ENCODE measurements around the gene CC2D2B. TPM values are rescaled to one million over a fixed set of nuclear protein-coding genes. Genes with fewer than 3 reads are reported as not detected.
"Not testable (repeated sequence)": the region's sequence is repeated elsewhere in the genome, so short reads cannot be mapped to it uniquely, and the experiment has no call there.

The CC2D2B gene
- total RNA-seq, 1 donor from 2014 or later = 0.18 TPM

GRCh38 chr10:95906677-95907455, 909 bp upstream of the CC2D2B start:
- H3K9ac ChIP-seq (ENCODE audit: low read length) = peak overlapping the region; percentile 81
- H3K36me3 Mint-ChIP-seq (ENCODE audit: low read depth, unreplicated experiment) = peaks cover 2% of the 10 kb centered on the region
- peak overlapping the region; percentile 99 for H2AFZ ChIP-seq (ENCODE audit: low read depth, low read length)
- H3K4me1 ChIP-seq (ENCODE audit: insufficient read depth, low read length) = peaks cover 4% of the 10 kb centered on the region
- FAIRE-seq = peak; percentile 5
- H3K9me3 Mint-ChIP-seq (ENCODE audit: unreplicated experiment) = no peaks in the 10 kb centered on the region
- no peaks in the 10 kb centered on the region for H3K27me3 ChIP-seq (ENCODE audit: insufficient read depth, low read length)
- H3K36me3 ChIP-seq (ENCODE audit: insufficient read depth, low read length) = no peaks in the 10 kb centered on the region
- DNase-seq (ENCODE audit: low read depth) = peak; percentile 58
- peak overlapping the region; percentile 91 for H3K4me3 ChIP-seq (ENCODE audit: insufficient read depth, low read depth, low read length)
- peak overlapping the region; percentile 60 for H3K27ac ChIP-seq (ENCODE audit: low read depth, low read length)
- H3K9me3 ChIP-seq (ENCODE audit: insufficient read depth, low read depth, low read length) = no peaks in the 10 kb centered on the region
- H3K4me2 ChIP-seq (ENCODE audit: low read length) = peak overlapping the region; percentile 92
- no peaks in the 10 kb centered on the region for H3K27me3 Mint-ChIP-seq (ENCODE audit: low read depth, unreplicated experiment)
- peaks cover 4% of the 10 kb centered on the region for H3K4me1 Mint-ChIP-seq (ENCODE audit: low read depth, unreplicated experiment)
- TF ChIP-seq CTCF (IDR thresholded peaks at IDR 0.05; ENCODE audit: insufficient read depth, low read depth, low read length) = peak; percentile 17
- TF ChIP-seq EZH2 (IDR thresholded peaks at IDR 0.05; ENCODE audit: insufficient read depth, low read length) = no peak
- H4K20me1 ChIP-seq (ENCODE audit: insufficient read depth, low read length) = no peaks in the 10 kb centered on the region
- H3K4me3 Mint-ChIP-seq (ENCODE audit: unreplicated experiment) = peak overlapping the region; percentile 96
- no peaks in the 10 kb centered on the region for H3K79me2 ChIP-seq (ENCODE audit: insufficient read depth, low read length)
- no peak overlapping the region for H3K27ac Mint-ChIP-seq (ENCODE audit: unreplicated experiment)

- peaks cover 4% of the 10 kb centered on the region for H3K4me1 ChIP-seq (ENCODE audit: insufficient read depth, low read length)
- H3K36me3 ChIP-seq (ENCODE audit: insufficient read depth, low read length) = no peaks in the 10 kb centered on the region
- H3K27ac Mint-ChIP-seq (ENCODE audit: unreplicated experiment) = peak overlapping the region; percentile 48
- no peaks in the 10 kb centered on the region for H3K27me3 Mint-ChIP-seq (ENCODE audit: low read depth, unreplicated experiment)
- H3K4me3 ChIP-seq (ENCODE audit: insufficient read depth, low read depth, low read length) = no peak overlapping the region
- peak overlapping the region; percentile 92 for H3K4me2 ChIP-seq (ENCODE audit: low read length)
- no peaks in the 10 kb centered on the region for H4K20me1 ChIP-seq (ENCODE audit: insufficient read depth, low read length)
- peak overlapping the region; percentile 96 for H3K4me3 Mint-ChIP-seq (ENCODE audit: unreplicated experiment)
- H3K4me1 Mint-ChIP-seq (ENCODE audit: low read depth, unreplicated experiment) = peaks cover 4% of the 10 kb centered on the region
- TF ChIP-seq CTCF (IDR thresholded peaks at IDR 0.05; ENCODE audit: insufficient read depth, low read depth, low read length) (no peak), EZH2 (IDR thresholded peaks at IDR 0.05; ENCODE audit: insufficient read depth, low read length) (no peak)
- DNase-seq (ENCODE audit: low read depth) = no peak
- FAIRE-seq = no peak
- no peaks in the 10 kb centered on the region for H3K79me2 ChIP-seq (ENCODE audit: insufficient read depth, low read length)
- H3K27ac ChIP-seq (ENCODE audit: low read depth, low read length) = no peak overlapping the region
- no peaks in the 10 kb centered on the region for H3K9me3 Mint-ChIP-seq (ENCODE audit: unreplicated experiment)
- H3K27me3 ChIP-seq (ENCODE audit: insufficient read depth, low read length) = no peaks in the 10 kb centered on the region
- H3K9me3 ChIP-seq (ENCODE audit: insufficient read depth, low read depth, low read length) = no peaks in the 10 kb centered on the region
- no peak overlapping the region for H3K9ac ChIP-seq (ENCODE audit: low read length)
- H2AFZ ChIP-seq (ENCODE audit: low read depth, low read length) = peak overlapping the region; percentile 99
- no peaks in the 10 kb centered on the region for H3K36me3 Mint-ChIP-seq (ENCODE audit: low read depth, unreplicated experiment)
Measured at GRCh38 chr10:95908450-95908849, 675 bp downstream of the CC2D2B start.

GRCh38 chr10:95909561-95909960, 1.8 kb downstream of the CC2D2B start:
- no peak overlapping the region for H3K27ac ChIP-seq (ENCODE audit: low read depth, low read length)
- Mint-ChIP-seq H3K4me3 (ENCODE audit: unreplicated experiment) (no peak overlapping the region), H3K9me3 (ENCODE audit: unreplicated experiment) (no peaks in the 10 kb centered on the region), H3K27ac (ENCODE audit: unreplicated experiment) (no peak overlapping the region), H3K27me3 (ENCODE audit: low read depth, unreplicated experiment) (no peaks in the 10 kb centered on the region), H3K36me3 (ENCODE audit: low read depth, unreplicated experiment) (no peaks in the 10 kb centered on the region), H3K4me1 (ENCODE audit: low read depth, unreplicated experiment) (peaks cover 4% of the 10 kb centered on the region)
- TF ChIP-seq EZH2 (IDR thresholded peaks at IDR 0.05; ENCODE audit: insufficient read depth, low read length) (no peak), CTCF (IDR thresholded peaks at IDR 0.05; ENCODE audit: insufficient read depth, low read depth, low read length) (no peak)
- no peaks in the 10 kb centered on the region for H3K36me3 ChIP-seq (ENCODE audit: insufficient read depth, low read length)
- no peaks in the 10 kb centered on the region for H3K9me3 ChIP-seq (ENCODE audit: insufficient read depth, low read depth, low read length)
- no peak overlapping the region for H3K4me2 ChIP-seq (ENCODE audit: low read length)
- peaks cover 4% of the 10 kb centered on the region for H3K4me1 ChIP-seq (ENCODE audit: insufficient read depth, low read length)
- DNase-seq (ENCODE audit: low read depth) (no peak), FAIRE-seq (no peak)
- no peaks in the 10 kb centered on the region for H4K20me1 ChIP-seq (ENCODE audit: insufficient read depth, low read length)
- no peaks in the 10 kb centered on the region for H3K27me3 ChIP-seq (ENCODE audit: insufficient read depth, low read length)
- no peaks in the 10 kb centered on the region for H3K79me2 ChIP-seq (ENCODE audit: insufficient read depth, low read length)
- H3K4me3 ChIP-seq (ENCODE audit: insufficient read depth, low read depth, low read length) = no peak overlapping the region
- H3K9ac ChIP-seq (ENCODE audit: low read length) = no peak overlapping the region
- H2AFZ ChIP-seq (ENCODE audit: low read depth, low read length) = no peak overlapping the region

- DNase-seq (ENCODE audit: low read depth); H3K9me3 Mint-ChIP-seq (ENCODE audit: unreplicated experiment); H3K4me1 Mint-ChIP-seq (ENCODE audit: low read depth, unreplicated experiment); H3K4me3 Mint-ChIP-seq (ENCODE audit: unreplicated experiment); H3K27me3 Mint-ChIP-seq (ENCODE audit: low read depth, unreplicated experiment); H3K79me2 ChIP-seq (ENCODE audit: insufficient read depth, low read length); H3K4me3 ChIP-seq (ENCODE audit: insufficient read depth, low read depth, low read length); H3K27me3 ChIP-seq (ENCODE audit: insufficient read depth, low read length); H3K9me3 ChIP-seq (ENCODE audit: insufficient read depth, low read depth, low read length); H3K36me3 ChIP-seq (ENCODE audit: insufficient read depth, low read length); H3K27ac Mint-ChIP-seq (ENCODE audit: unreplicated experiment); H3K9ac ChIP-seq (ENCODE audit: low read length); H2AFZ ChIP-seq (ENCODE audit: low read depth, low read length); H4K20me1 ChIP-seq (ENCODE audit: insufficient read depth, low read length); H3K27ac ChIP-seq (ENCODE audit: low read depth, low read length); H3K4me2 ChIP-seq (ENCODE audit: low read length); FAIRE-seq; H3K36me3 Mint-ChIP-seq (ENCODE audit: low read depth, unreplicated experiment); H3K4me1 ChIP-seq (ENCODE audit: insufficient read depth, low read length): not testable (repeated sequence)
Measured at GRCh38 chr10:95916039-95916438, 8.3 kb downstream of the CC2D2B start.

All from astrocyte (in vitro differentiated cells and primary cell).